DMS 273 (cell line): ENCODE results near the gene FSTL4.
A peak's percentile ranks its signal among the peaks of the same experiment; 100 is the strongest.

Experiments
- DNase-seq: peaks from one replicate; lab custom pipeline; 2025; ENCODE audit not compliant: unreplicated experiment; lab: John Stamatoyannopoulos, UW

FSTL4 gene

DNA sequence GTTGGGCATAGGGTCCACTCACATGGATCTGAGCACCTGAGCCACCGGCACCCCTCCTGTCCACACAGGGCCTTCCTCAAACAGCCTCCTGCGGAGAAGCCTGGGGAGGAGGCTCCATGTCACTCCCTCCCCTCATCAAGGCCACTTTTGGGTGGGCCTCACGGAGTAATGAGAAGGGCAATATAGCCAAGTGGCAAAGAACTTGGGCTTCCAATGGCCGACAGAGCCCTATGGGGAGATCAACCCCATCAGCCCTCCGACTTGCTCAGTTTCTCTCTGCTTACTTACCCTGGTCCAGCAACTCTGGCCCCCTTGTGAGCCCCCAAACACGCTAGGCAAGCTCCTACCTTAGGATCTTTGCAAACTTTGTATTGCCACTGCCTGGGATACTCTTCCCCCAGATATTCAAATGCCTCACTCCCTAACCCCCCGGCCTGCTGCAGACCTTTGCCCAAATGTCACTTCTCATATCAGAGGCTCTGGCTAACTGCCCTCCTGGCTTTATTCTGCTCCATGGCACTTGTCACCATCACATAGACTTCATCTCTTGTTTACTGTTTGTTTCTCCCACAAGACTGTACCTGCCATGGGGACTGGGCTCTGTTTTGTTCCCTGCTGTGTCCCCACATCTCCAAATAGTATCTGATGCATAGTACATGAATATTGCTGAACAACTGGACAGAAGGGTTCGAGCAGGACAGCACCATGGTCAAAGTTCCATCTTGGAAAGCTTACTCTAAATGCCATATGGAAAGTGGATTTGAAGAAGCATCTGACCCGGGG is 220.8 kb downstream of the FSTL4 start:
- DNase-seq, result no peak

DNA sequence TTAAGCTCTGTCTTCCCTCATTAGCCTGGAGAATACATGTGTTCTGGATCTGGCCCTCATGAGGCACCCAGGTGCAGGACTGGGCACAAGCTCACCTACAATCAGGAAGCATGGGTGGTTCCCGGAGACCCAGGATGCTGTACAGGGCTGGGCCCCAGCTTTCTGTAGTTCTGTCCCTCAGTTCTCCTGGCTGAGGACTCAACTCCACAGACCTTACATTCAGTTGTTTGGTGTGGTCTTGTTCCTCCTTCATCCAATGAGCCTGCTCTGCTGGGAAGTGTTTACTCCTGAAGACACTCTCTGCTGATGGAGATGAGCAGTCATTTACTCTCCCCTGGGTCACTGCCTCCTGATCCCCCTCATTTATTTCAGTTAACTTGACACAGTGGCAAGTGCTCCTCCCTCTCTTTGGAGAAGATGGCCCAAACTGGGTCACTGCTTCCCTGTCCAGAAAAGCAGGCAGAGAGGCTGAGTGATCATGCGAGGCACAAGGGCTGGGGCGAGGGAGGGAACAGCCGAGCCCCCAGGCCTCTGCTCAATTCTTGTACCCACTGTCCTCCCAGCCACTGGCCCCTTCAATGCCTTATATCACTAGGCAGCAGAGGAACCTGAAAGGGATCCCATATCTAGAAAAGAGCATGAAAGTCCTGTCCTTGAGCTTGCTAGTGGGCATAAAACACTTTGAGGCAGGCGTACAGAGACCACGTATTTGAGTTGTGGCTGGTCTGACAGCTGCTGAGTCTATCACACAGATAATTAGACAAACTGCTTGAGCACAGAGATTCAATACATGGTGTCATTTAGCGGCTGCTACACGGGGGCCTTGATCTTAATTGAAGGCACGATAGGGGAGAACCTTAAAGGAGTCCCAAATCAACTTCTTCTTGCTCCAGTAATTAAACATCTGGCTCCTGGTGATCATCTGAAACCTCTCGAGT is 221.7 kb downstream of the FSTL4 start:
- DNase-seq, result no peak

GRCh38 chr5:133389066-133389590 is 223.2 kb downstream of the FSTL4 start:
- no peak for DNase-seq

- no peak for DNase-seq
Measured at GRCh38 chr5:133387621-133388020, 224.7 kb downstream of the FSTL4 start.

GRCh38 chr5:133387091-133387490 is 225.2 kb downstream of the FSTL4 start:
- no peak for DNase-seq

DNA sequence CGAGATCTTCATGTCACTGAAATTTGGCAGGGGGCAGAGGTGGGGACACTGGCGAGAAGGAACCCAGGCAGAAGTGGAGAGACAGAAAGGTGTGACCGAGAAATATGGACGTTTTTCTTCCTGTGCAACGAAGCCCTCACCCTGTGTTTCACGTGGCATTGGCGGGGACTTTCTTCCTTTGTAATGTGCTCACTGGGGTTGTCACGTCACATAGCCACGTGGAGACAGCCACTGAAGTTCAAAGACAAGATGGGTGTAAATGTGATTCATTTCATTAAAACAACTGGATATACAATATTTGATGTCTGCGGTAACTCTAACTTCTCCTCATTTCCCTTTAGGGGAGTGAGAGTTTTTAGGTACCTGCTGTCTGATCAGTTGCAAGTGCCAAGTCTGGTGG is 225.7 kb downstream of the FSTL4 start:
- no peak for DNase-seq

DNA sequence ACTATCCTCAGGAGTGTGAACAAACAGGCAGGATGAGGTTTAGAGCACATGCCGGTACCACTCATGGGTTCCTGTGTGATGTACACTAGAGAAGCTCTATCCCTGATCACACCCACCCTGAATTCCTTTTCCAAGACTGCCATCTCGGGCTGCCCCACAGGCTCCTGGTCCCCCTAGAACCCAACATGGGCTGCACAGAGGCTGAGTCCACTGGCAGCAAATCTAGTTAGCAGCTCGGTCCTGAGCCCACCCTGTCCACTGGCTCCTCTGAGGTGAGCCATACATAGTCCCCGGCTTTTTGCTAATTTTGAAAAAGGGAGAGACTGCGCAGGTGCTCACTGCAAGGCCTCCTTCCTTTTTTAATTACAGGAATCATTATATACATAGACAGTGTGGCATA is 227.0 kb downstream of the FSTL4 start:
- no peak for DNase-seq

GRCh38 chr5:133384903-133385302 is 227.4 kb downstream of the FSTL4 start:
- DNase-seq, result no peak

- DNase-seq, result no peak
Measured at GRCh38 chr5:133384120-133384855, 228.1 kb downstream of the FSTL4 start.

- DNase-seq, result no peak
Measured at GRCh38 chr5:133383580-133383939, 228.8 kb downstream of the FSTL4 start.

DNA sequence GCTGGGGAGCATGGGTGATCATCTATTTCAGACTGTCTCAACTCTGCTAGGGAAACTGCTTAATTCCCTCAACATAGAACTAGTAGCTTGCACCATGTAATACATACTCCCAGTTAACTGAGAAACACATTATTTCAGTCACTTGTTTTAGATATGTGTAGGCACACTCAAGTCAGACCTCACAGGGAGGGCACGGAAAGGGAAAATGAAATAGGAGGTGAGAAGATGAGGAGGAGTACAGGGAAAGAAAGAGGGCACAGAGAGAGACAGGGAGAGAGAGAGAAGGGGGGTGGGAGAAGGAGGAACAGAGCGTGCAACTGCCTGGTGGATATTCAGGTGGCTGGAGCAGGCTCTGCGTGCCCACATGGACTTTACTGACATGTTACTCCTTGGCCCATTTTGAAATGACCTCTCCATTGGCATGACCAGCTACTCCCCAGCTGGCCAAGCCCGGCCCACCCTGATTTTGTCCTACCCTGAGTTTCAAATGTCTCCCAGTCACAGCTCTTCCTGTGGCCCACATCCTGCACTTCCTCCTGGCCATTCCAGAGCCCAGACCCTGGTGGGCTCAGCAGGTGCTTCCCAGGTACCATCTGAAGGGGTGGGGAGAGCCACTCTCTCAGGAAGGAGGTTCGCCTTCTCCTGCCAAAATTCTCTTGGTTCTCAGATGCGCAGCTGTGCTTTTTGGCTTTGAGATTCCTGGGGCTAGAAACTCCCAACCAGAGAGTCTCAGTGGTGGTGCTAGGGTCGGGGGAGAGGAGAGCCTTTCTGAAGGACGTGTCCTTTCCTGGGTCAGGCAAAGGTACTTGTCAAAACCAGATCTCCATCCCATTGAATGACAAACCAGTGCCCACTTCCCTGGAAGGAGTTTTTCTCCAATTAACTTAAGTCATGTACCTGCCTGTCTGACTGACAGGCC is 229.4 kb downstream of the FSTL4 start:
- DNase-seq, result no peak

- no peak for DNase-seq
Measured at GRCh38 chr5:133381571-133382365, 230.6 kb downstream of the FSTL4 start.

GRCh38 chr5:133381041-133381440 is 231.3 kb downstream of the FSTL4 start:
- DNase-seq, result peak; percentile 7

DNA sequence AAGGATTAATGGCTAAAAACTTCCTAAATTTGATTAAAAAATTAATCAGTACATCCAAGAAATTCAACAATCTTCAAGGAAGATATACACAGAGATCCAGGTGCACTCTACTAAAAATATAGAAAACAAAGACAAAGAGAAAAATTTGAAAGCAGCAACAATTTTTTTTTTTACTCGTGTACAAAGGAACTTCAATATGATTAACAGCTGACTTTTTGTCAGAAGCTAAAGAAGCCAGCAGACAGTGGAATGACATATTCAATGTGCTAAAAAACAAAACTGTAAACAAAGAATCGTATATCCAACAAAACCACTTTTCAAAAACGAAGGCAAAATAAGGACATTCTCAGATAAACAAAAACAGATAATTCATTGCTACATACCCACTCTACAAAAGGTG is 234.6 kb downstream of the FSTL4 start:
- DNase-seq, result peak; percentile 8

DNA sequence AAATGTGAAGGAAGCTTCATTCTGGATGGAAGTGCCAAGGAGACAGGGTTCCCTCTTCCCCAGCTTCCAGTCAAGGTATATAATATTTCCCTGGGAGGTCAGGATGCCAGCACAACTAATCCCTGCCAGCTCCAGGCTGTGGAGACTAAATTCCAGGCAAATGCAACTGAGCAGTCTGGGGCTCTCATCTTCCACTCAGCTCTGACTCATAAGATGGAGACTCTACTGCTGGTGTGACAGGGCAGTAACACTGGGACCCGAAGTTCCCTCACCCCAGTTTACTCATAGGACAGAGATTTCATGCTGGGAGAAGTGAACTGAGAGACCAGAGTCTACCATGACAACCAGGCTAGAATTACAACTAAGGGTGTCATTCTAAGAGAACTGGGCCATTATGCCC is 235.4 kb downstream of the FSTL4 start:
- no peak for DNase-seq

DNA sequence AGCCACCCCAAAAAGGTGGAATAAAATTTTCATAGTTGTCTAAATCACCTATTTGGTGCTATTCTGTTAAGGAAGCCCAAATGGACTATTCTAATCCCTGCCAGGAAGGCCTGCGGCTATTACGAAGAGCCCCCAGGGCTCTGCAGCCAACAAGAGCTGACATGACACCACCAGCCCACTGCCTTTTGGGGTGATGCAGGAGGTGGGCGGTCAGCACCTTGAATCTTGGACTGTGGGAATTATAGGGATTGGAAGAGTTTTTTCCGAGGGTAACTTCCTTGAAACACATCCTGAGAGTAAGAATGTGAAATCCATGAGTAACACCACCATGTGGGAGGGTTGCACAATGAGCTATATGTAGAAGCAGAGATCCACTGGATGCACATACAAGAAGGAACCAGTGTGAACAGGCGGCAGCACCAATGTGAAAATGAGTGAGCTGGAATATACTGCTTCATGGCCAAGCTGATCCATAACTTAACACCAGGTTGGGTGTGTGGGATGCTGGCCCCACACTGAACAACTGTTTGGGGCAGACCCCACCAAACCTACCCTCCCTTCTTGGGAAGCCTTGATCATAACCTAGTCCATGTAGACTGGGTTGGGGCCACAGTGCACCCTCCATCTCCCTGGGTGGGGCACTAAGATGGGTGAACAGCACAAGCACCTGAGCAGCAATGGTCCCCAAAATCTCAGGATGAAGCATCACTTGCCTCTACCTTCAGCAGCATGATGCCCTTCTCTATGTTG is 239.0 kb downstream of the FSTL4 start:
- DNase-seq, result no peak

- no peak for DNase-seq
Measured at GRCh38 chr5:133372293-133372937, 239.9 kb downstream of the FSTL4 start.
